Neural progenitor cell (in vitro differentiated cells): ENCODE measurements around the gene NAA20.

ENCODE experiments used
- EZH2 ChIP-seq: fragments of 200-600 bp; sonication (generic); IDR thresholded peaks from 2 replicates; pipeline ENCODE4 v1.6.1; 2017; ENCODE audit warnings: antibody characterized with exemption, mild to moderate bottlenecking, moderate library complexity
- TF ChIP-seq, protein P1 (sequence below): fragments of 200-600 bp; sonication (generic); IDR thresholded peaks from 2 replicates; pipeline ENCODE4 v1.5.1; 2017; ENCODE audit warnings: antibody characterized with exemption, mild to moderate bottlenecking

DNA sequence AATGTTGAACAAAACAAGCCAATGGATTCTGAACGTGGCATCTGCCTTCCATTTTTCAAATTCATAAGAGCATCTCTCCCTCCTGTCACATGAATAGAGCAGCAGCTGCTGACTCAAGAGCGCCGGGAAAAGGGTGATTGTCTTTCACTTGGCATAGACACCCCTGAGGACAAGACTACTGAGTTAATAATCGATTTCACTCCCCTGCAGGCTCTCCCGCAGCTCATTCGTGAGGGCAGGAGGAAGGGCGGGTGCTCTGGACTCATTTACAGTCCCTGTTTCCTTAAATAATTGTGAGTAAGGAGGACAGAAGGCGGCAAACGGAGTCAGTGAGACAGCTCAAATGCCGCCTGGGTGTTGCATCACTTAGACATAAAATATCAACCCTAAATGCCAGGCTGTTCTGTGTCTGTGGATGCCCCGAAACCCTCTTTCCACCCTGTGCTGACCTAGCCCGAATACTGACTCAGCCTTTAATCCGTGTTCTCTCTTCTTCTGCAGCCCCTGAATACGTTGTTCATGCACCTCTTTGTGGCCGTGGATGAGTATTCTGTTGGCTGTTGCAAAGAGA is 56.7 kb downstream of the NAA20 start:
- TF ChIP-seq, protein P1, sequence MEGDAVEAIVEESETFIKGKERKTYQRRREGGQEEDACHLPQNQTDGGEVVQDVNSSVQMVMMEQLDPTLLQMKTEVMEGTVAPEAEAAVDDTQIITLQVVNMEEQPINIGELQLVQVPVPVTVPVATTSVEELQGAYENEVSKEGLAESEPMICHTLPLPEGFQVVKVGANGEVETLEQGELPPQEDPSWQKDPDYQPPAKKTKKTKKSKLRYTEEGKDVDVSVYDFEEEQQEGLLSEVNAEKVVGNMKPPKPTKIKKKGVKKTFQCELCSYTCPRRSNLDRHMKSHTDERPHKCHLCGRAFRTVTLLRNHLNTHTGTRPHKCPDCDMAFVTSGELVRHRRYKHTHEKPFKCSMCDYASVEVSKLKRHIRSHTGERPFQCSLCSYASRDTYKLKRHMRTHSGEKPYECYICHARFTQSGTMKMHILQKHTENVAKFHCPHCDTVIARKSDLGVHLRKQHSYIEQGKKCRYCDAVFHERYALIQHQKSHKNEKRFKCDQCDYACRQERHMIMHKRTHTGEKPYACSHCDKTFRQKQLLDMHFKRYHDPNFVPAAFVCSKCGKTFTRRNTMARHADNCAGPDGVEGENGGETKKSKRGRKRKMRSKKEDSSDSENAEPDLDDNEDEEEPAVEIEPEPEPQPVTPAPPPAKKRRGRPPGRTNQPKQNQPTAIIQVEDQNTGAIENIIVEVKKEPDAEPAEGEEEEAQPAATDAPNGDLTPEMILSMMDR = no peak
- TF ChIP-seq EZH2 = no peak
